GM18907 (cell line): ENCODE results near the gene ZNF646.

Source experiments
- ATAC-seq: cut with Tn5 transposase; IDR thresholded peaks from one replicate; pipeline ENCODE4 v1.9.1; 2021; ENCODE audit warnings: mild to moderate bottlenecking, moderate library complexity; ENCODE audit not compliant: unreplicated experiment

ZNF646 gene

DNA sequence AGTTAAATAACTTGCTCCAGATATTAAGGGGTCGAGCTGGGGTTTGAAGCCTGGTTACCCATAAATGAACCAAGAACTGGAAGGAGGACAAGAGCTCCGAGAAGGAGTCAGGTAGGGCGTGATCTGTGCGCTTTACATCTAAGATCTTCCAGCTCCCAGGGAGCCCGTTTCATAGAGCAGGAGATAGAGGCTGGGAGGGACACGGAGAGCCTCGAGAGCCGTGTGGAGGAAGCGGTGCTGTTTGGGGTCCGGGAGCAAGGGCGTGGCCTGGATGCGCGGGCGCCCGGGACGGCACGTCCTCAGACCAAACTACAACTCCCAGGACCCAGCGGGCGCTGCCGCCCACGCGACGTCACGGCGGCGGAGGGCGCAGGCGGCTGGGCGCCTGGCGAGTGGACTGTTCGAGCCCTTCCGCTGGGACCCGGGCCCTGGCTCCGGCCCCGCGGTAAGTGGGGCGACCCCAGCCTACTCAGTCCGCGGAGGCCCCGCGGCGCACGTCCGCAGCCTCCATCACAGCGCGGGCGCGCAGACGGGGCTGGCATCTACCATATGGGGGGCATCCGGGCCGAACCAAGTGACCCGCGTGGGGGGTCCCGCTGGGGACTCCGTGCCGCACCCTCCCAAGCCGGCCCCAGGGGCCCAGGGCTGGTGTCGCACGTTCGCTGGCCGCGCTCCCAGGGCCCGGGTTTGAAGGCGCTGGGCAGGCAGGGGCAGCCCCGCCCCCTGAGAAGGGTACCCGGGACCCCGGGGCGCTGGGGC is 34.0 kb downstream of the ZNF646 start, which contains the start of gene BCKDK:
Gene BCKDK (plus strand): TSS at position 352 of the 759 bp plus-strand sequence. CDS start 838 bp downstream, outside the sequence.
- peak; percentile 85 for ATAC-seq

GRCh38 chr16:31108794-31109558 is 34.8 kb downstream of the ZNF646 start:
- ATAC-seq = peak; percentile 1

GRCh38 chr16:31109622-31110021 is 35.4 kb downstream of the ZNF646 start:
- ATAC-seq = no peak

DNA sequence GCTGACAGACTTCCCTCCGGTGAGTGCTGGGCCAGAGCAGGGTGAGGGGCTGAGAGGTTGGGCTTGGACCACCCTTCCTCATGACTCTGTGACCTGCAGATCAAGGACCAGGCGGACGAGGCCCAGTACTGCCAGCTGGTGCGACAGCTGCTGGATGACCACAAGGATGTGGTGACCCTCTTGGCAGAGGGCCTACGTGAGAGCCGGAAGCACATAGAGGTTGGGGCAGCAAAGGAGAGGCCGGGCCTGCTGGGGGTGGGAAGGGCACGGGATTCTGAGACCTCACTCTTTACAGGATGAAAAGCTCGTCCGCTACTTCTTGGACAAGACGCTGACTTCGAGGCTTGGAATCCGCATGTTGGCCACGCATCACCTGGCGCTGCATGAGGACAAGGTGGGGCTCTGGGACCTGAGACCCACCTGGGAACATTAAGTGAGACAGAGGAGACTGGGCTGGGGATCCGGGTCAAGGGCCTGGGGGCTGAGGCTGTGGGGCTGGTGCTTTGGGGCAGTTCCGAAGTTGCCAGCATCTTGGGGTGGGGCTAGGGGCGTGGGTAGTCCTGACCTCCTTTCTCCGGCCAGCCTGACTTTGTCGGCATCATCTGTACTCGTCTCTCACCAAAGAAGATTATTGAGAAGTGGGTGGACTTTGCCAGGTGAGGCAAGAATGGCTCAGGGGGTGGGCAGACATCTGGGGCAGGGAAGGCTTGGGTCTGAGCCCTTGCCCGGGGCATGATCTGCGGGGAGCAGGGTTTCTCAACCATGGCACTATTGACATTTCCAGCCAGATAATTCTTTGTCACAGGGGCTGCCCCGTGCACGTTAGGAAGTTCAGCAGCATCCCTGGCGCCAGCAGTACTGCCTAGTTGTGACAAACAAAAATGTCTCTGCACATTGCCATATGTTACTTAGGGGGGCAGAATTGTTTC is 36.1 kb downstream of the ZNF646 start:
- ATAC-seq = no peak

GRCh38 chr16:31111881-31112466 is 37.8 kb downstream of the ZNF646 start:
- no peak for ATAC-seq

- no peak for ATAC-seq
Measured at GRCh38 chr16:31112711-31113110, 38.5 kb downstream of the ZNF646 start.

GRCh38 chr16:31113121-31114120 is 39.2 kb downstream of the ZNF646 start:
- peak; percentile 36 for ATAC-seq

DNA sequence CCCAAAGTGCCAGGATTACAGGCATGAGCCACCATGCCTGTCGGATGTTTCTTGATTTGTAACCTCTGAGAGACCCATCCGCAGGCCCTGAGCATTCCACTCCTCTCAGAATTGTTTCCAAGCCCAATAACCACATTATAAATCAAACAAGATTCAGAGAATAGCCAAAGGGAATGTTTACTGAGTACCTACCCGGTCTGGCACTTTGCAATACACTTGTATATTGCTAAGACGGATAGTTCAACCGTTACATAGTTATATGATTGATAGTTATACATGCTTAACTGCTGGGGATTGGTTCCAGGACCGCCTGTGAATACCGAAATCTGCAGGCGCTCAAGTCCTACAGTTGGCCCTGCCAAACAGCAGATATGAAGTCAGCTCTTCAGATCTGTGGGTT is 40.2 kb downstream of the ZNF646 start:
- ATAC-seq = no peak

GRCh38 chr16:31117384-31118222 is 43.4 kb downstream of the ZNF646 start, which contains the start of gene KAT8:
TSS of gene KAT8 (plus strand) at chr16:31117664. CDS start at chr16:31117682, 18 bp downstream.
- ATAC-seq = peak; percentile 93

- ATAC-seq = no peak
Measured at GRCh38 chr16:31118223-31119155, 44.3 kb downstream of the ZNF646 start.

- no peak for ATAC-seq
Measured at GRCh38 chr16:31120129-31120528, 45.9 kb downstream of the ZNF646 start.

- no peak for ATAC-seq
Measured at GRCh38 chr16:31125844-31126243, 51.6 kb downstream of the ZNF646 start.

DNA sequence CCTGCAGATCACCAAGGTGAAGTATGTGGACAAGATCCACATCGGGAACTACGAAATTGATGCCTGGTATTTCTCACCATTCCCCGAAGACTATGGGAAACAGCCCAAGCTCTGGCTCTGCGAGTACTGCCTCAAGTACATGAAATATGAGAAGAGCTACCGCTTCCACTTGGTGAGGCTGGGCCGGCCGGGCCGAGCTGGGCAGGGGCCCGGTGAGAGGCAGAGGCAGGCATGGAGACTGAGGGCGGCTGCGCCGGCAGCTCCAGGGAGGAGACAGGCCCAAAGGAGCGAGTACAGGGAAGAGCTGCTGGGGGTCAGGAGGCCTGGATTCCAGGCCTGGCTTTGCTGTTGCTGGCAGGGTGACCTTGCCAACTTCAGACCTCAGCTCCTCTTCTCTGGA is 53.0 kb downstream of the ZNF646 start:
- no peak for ATAC-seq

DNA sequence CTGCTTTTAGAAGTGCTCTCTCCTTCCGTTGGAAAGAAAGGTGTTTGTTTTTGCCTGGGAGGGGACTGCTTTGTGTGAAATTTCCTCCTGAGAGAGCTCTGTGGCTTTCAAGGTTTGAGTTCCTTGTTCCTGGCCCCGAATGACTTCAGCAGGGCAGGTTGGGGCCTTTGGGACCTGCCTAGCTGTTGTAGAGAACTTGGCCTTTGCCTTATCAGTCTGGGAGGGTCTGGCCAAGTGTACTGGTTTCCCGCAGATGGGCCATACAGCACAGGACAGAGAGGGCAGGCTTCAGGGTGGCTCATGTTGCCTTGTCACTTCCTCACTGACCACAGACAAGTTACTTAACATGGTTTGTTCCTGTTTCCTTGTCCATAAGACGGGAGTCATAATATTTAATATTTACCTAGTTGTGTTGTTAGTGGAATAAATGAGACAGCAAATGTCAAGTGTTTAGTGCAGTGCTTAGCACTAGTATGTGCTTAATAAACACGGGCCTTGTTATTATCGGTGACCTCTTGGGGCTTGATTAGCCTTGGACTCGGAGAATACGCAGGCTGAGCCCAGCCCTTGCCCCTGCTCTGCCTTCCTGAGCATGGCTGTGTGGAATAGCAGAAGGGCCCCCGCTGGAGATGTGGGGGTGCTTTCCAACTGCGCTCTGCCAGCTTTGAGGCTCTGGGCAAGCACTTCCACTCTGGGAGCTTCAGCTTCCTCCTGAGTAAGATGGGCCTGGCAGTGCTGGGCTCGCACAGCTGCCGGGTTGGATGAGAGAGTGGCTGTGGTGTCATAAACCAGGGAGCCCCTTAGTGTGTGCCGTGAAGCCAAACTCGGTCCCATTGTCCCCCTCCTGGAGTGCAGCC is 54.7 kb downstream of the ZNF646 start:
- no peak for ATAC-seq

GRCh38 chr16:31129568-31130335 is 55.5 kb downstream of the ZNF646 start:
- no peak for ATAC-seq
